Activated naive CD4-positive, alpha-beta T cell treated with Interleukin-2 at 50 U/mL for 16 hours (primary cell): Measurements from ENCODE around the gene PAX5.
"Not testable (repeated sequence)": the region's sequence is repeated elsewhere in the genome, so short reads cannot be mapped to it uniquely, and the experiment has no call there.

Experiments
- DNase-seq: peaks from one replicate; pipeline ENCODE4 v3.0.0-alpha.2; 2020

PAX5 gene

GRCh38 chr9:37033682-37034304, at the start of gene PAX5:
Gene PAX5, minus strand, starts transcription at chr9:37034268. Its CDS starts 237 bp downstream, at chr9:37034031.
- DNase-seq, result no peak

- no peak for DNase-seq
These were observed 49.6 kb upstream of the PAX5 start for GRCh38 chr9:37083654-37084053.

DNA sequence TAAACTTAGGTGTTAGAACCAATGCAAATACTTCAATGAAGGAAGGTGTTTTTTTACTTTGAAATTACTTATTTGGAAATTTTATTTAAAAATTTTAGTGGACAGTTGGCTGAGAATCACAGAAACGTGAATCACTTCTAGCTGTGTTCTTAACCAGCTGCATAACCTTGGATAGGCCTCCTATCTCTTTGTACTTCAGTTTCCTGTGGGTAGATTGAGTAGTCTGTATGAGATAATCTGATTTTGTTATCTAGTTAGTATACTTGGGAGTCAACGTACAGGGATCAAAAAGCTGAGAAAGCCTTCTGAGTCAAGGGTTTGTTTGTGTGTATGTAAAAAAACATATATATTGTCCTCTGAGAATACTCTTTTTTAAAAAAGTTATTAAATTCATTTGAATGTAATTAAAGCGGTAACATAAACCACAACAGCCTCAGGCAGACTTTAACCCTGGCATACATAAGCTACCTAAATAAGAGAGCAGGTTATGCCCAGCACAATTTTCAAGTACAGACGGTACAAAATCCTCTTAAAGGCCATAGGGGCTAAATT, 48.2 kb upstream of the PAX5 start:
- no peak for DNase-seq

DNA sequence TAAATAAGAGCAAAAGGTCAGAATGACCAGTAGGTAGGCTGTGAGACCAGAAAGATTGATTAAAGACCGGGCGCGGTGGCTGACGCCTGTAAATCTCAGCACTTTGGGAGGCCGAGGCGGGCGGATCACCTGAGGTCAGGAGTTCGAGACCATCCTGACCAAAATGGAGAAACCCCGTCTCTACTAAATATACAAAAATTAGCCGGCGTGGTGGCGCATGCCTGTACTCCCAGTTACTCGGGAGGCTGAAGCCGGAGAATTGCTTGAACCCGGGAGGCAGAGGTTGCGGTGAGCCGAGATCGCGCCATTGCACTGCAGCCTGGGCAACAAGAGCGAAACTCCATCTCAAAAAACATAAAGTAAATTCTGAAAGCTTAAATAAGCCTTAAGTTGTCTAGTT, 47.4 kb upstream of the PAX5 start:
- DNase-seq, result not testable (repeated sequence)

GRCh38 chr9:37080165-37080628, 46.1 kb upstream of the PAX5 start:
- DNase-seq, result peak; percentile 9

GRCh38 chr9:37079370-37080164, 45.5 kb upstream of the PAX5 start:
- peak; percentile 94 for DNase-seq

DNA sequence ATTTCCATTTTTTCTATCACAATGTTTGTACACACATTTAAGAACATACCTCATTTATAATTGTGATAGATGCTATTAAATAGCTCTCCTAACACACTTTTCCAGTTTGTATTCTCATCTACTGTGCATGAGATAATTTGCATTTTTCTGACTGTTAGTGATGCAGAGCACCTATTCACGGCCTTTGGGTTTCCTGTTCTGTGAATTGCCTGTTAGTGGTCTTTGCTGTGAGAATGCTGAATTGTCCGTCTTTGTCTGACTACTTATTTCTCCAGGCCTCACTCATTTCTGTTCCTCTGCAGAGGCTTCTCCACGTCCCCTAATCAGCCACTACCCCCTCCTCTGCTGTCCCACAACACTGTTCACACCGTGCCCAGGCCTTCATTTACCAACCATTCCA, 40.7 kb upstream of the PAX5 start:
- not testable (repeated sequence) for DNase-seq

DNA sequence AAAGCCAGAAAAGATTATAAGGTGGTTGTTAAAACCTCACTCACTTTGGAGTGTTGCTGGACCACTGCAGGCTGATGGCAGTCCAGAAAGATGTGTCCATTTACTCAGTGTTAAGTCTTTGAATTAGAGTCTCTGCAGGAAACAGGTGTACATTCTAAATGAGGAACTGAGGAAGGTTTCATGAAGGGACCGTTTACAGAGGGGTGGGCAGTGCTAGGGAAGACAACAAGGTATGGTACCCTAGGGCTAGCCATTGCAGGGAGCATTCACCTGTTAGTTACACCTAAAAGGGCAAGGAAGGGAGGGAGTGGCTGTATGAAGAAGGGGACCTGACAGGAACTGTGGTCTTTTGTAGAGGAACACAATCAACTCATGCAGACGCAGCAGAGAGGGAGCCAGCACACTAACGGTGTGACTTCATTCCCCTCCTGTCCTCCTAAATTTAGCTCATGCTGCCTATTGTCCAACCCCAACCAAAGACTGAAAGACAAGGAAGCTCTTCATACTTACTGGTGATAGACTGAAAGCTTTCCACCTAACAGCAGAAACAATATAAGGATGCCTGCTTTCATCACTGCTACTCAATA, 32.2 kb upstream of the PAX5 start:
- no peak for DNase-seq

- DNase-seq, result no peak
These were observed 28.3 kb upstream of the PAX5 start for GRCh38 chr9:37062336-37062735.

DNA sequence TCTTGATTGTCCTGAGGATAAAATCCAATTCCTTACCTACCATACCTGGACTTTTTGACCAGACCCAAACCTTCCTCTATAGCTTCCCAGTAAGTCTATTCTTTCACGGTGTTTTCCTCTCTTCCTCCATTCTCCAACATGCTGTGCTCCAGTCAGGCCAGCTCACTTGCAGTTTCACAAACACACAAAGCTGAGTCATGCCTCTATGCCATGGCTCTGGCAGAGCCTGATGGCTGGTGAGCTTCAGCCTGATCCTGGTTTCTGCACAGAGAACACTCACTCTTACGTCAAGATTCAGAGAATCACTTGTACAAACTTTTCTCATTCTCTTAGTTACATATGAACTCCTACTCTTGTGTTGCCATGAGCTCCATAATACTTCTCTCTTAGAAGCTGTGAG, 27.7 kb upstream of the PAX5 start:
- no peak for DNase-seq

GRCh38 chr9:37060833-37061232, 26.8 kb upstream of the PAX5 start:
- no peak for DNase-seq

DNA sequence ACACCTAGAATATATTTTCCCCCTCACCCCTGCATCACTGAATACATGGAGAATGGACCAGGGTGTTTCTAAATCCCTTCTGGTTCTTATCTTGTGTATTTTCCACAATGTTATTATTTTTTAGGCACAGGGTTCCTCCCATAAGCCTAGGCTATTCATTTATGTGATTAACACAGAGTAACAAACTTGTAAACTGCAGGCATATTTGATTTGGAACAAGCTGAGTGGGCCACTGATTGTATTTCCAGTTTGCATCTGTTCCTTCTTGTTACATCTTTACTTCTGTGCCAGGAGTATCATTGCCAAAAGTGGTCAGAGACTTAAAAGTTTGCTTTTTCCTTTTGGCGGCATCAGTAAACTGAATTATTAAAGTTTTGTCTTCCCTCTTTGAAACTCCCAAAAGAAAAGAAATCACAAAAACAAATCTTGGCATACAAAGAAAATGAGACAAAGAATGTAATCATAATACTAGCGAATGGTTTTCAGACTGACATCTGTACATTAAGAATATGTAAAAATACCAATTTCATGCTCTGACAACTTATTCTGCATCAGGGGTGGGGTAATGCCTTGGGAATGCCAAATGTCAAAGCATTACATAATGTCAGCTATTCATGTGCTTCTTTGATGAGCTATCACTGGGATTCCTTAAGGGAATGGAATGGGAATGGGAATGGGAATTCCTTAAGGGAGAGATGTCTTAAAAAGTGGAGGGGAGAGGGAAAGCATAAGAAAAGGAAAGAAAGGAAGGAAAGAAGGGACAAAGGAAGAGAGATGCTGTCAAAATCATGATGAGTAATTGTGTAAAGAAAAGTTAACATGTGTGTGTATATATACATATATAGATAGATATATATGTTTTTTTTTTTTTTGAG, 22.2 kb upstream of the PAX5 start:
- no peak for DNase-seq

- not testable (repeated sequence) for DNase-seq
These were observed 20.3 kb upstream of the PAX5 start for GRCh38 chr9:37054363-37054720.

DNA sequence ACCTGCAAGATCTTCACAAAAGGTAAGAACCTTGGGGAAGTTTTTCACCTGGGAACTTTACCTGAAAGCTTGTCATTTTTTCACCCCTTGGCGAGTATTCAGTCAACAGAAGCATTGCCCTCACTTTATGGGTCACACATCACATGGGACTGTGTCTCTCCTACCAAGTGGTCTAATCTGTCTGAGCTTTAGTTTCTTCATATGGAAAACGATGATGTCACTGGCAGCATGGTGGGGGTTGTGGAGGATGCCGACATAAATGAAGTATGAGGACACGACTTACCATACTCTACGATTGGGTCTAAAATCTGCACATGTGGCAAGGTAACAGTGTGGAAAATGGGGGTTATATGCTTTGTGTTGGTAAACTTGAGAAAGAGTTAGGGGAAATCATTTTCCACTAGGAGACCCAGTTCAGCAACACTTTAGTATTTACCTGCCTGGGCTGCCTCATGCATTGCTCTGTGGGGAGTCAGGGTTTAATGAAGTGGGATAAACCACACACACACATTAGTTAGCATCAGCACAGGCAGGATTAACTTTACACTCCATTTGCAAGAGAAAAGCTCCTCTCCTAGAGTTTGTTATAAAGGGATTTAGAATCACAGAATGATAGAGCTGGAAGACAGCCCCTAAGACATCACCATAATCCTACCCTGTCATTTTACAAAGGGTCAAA, 19.8 kb upstream of the PAX5 start:
- DNase-seq, result no peak

DNA sequence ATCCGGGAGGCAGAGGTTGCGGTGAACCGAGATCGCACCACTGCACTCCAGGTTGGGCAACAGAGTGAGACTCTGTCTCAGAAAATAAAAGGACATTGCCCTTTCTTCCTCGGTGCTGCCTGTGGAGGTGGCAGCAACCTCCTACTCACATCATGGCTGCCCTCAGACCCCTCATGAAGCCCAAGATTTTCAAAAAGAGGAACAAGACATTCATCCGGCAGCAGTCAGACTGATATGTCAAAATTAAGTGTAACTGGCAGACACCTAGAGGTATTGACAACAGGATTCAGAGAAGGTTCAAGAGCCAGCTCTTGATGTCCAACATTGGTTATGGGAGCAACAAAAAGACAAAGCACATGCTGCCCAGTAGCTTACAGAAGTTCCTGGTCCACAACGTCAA, 12.6 kb upstream of the PAX5 start:
- DNase-seq, result no peak

GRCh38 chr9:37042421-37042820, 8.4 kb upstream of the PAX5 start:
- no peak for DNase-seq

- no peak for DNase-seq
These were observed 6.5 kb upstream of the PAX5 start for GRCh38 chr9:37040508-37041127.

DNA sequence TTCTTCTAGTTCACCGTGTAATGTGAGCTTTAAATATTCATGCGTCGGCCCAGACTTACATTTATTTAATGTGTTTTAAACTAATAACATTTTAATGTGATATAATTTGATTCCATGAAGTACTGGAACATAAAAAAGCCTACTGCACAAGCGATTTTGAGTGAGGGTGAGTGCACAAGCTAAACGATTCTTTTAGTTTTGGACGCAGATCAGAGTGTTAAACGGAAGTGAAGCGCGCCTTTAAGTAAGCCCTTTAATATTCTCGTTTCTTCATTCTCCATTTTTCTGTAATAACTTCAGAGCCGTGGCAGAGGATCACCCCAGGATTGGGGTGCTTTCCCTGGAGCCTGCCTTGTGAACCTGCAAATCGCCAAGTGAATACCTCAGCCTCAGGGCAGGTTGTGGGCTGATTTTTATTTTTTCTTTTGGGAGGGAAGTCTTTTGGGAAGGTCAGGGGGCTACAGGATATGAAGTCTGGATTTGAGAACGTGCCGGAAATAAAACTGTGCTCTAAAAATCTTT, 4.9 kb upstream of the PAX5 start:
- DNase-seq, result no peak

GRCh38 chr9:37038302-37038942, 4.4 kb upstream of the PAX5 start:
- DNase-seq, result no peak

DNA sequence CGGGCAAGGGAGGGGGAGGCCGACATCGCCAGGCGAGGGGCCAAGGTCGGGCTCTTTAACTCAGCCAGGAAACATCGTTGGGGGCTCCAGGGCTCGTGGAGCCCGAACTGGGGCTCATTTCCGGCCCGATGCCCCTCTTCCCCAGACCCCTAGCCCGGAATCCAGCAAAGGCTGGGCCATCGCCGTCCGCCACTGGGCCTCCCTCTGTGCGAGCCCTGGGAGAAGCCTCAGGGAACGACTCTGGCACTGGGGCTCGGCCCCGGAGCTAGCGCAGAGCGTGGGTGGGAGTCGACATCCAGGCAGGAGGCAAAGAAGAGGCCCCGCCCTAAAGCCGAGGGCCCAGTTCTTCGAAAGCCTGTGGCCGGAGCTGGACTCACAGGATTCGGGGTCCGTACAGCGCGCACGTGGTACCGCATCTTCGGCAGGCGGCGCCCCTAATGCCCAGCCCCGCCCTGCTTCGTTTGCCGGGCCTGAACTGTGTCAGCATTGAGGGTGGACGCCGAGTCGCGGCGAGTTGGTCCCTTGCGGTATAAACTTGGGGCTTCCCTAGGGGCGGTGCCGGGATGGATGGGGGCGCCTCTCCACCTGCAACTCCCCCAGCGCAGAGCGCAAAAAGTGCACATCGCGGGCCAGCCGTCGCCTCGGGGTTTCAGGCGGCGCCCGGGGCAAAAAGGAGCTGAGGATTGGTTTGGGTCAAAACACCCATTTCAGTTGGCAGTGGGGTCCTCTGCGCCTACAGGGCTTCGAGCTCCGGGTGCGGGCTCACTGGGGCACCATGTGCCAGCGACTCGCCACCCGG, 3.6 kb upstream of the PAX5 start:
- DNase-seq, result peak; percentile 17
